Osteocyte (in vitro differentiated cells): ENCODE measurements around the gene ACTA2. TPM values are rescaled to one million over a fixed set of nuclear protein-coding genes. Genes with fewer than 3 reads are reported as not detected.
A peak's percentile ranks its signal among the peaks of the same experiment; 100 is the strongest.

Source experiments
- DNase-seq: peaks from one replicate; pipeline ENCODE4 v3.0.0; 2021; ENCODE audit warnings: mixed read lengths; ENCODE audit not compliant: unreplicated experiment; ENCODE audit errors: extremely low spot score
- H3K27ac Mint-ChIP-seq: one replicate; pipeline ENCODE4 v1.8.0; 2021; ENCODE audit warnings: mild to moderate bottlenecking, mixed read lengths; ENCODE audit not compliant: unreplicated experiment
- H3K27me3 Mint-ChIP-seq: one replicate; pipeline ENCODE4 v1.8.0; 2021; ENCODE audit warnings: mixed read lengths; ENCODE audit not compliant: unreplicated experiment
- H3K36me3 Mint-ChIP-seq: one replicate; pipeline ENCODE4 v1.8.0; 2021; ENCODE audit warnings: mixed read lengths; ENCODE audit not compliant: unreplicated experiment
- H3K4me1 Mint-ChIP-seq: one replicate; pipeline ENCODE4 v1.8.0; 2021; ENCODE audit warnings: mixed read lengths; ENCODE audit not compliant: unreplicated experiment
- H3K4me3 Mint-ChIP-seq: one replicate; pipeline ENCODE4 v1.8.0; 2021; ENCODE audit warnings: mild to moderate bottlenecking, moderate library complexity, mixed read lengths; ENCODE audit not compliant: unreplicated experiment
- H3K9me3 Mint-ChIP-seq: one replicate; pipeline ENCODE4 v1.8.0; 2021; ENCODE audit warnings: mixed read lengths; ENCODE audit not compliant: unreplicated experiment
- total RNA-seq: library from RNA; stranded (reverse); gene quantifications from 2 replicates; pipeline ENCODE4 v1.2.1, GENCODE V29; 2021
- TF ChIP-seq, protein P1 (sequence below): fragments of 200-600 bp; sonication (generic); IDR thresholded peaks from 2 replicates; pipeline ENCODE4 v1.5.0; 2021; ENCODE audit warnings: antibody characterized with exemption, mild to moderate bottlenecking, moderate library complexity

The ACTA2 gene
- total RNA-seq, 1 donor from 2014 or later: 329 TPM

DNA sequence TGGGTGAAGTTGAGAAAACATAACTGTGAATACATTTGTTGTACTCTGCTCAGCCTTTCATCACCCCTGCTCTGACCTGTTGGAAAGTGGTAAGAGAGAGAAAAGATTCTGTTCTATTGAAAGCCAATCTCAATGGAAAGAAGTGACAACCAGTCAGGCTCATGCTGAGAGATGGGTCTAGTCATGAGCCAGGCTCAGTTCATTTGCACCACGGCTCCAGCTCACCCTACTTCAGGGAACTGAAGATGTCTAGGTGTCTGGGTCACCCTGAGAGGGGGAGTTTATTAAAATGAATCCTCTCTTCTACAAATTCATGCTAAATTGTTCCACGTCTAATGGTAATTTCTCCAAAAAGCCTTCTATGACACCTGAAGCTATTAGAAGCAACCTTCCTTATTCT lies 25.9 kb upstream of the ACTA2 start:
- H3K9me3 Mint-ChIP-seq: no peaks in the 10 kb centered on the region
- H3K27ac Mint-ChIP-seq: no peak overlapping the region
- no peak for DNase-seq
- H3K4me1 Mint-ChIP-seq: peaks cover 24% of the 10 kb centered on the region
- H3K36me3 Mint-ChIP-seq: no peaks in the 10 kb centered on the region
- no peak overlapping the region for H3K4me3 Mint-ChIP-seq
- TF ChIP-seq, protein P1, sequence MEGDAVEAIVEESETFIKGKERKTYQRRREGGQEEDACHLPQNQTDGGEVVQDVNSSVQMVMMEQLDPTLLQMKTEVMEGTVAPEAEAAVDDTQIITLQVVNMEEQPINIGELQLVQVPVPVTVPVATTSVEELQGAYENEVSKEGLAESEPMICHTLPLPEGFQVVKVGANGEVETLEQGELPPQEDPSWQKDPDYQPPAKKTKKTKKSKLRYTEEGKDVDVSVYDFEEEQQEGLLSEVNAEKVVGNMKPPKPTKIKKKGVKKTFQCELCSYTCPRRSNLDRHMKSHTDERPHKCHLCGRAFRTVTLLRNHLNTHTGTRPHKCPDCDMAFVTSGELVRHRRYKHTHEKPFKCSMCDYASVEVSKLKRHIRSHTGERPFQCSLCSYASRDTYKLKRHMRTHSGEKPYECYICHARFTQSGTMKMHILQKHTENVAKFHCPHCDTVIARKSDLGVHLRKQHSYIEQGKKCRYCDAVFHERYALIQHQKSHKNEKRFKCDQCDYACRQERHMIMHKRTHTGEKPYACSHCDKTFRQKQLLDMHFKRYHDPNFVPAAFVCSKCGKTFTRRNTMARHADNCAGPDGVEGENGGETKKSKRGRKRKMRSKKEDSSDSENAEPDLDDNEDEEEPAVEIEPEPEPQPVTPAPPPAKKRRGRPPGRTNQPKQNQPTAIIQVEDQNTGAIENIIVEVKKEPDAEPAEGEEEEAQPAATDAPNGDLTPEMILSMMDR: no peak
- H3K27me3 Mint-ChIP-seq: no peaks in the 10 kb centered on the region

DNA sequence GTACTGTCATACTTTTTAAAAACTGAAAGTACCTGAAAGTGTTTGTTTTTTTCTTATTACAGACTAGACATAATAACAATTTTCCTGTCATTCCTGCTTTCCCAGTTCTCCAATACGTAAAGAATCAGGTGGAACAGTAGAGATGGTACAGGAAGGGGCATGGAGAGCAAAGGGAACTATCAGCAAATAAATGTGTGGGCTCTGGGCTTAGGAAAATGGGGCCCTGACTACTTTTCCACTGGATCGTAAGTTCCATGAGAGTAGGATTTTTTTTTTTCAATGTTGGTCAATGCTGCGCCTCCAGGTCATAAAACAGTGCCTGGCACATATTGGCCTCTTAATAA lies 22.8 kb upstream of the ACTA2 start:
- Mint-ChIP-seq H3K4me1 (peaks cover 19% of the 10 kb centered on the region), H3K27ac (peak overlapping the region; percentile 93), H3K36me3 (no peaks in the 10 kb centered on the region), H3K9me3 (no peaks in the 10 kb centered on the region), H3K4me3 (peak overlapping the region; percentile 85), H3K27me3 (no peaks in the 10 kb centered on the region)
- TF ChIP-seq, protein P1: no peak
- DNase-seq: no peak

DNA sequence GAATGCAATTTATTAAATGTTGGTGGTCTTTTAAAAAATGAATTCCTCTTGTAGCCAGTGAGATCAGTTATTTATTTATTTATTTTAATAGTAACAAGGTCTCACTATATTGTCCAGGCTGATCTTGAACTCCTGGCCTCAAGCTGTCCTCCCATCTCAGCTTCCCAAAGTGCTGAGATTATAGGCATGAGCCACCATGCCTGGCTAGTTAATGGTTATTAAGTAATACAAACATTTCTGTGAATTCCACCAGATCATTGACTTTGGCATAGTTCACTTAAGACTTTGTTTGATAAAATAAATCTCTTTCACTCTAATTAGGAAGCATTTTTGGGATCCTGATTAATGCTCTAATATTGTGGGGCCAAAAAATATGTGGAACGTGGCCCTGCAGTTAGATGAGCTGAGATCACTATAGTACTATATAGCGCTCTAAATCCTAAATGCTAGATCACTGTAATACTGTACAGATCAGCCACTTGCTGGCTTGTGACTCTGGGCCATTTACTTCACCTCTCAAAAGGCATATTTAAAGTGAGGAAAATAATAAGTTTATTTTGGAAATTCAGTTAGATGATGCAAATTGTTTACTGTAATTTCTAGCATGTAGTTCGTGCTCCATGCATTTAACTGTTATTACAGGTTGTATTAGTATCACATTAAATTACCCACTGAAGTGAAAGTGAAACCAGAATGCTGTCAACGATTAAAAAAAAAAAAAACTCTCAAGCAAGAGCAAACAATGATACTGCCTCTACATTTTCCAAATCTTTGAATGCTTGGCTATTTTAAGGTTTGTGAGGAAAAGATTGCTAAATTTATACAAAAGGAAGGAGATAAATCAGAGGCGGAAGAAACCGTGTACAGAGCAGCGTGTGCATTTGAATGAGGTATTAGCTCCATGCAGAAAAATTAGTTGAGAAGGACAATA lies 22.1 kb upstream of the ACTA2 start:
- H3K4me1 Mint-ChIP-seq: peaks cover 19% of the 10 kb centered on the region
- DNase-seq: no peak
- no peaks in the 10 kb centered on the region for H3K9me3 Mint-ChIP-seq
- H3K4me3 Mint-ChIP-seq: peak overlapping the region; percentile 85
- no peaks in the 10 kb centered on the region for H3K27me3 Mint-ChIP-seq
- TF ChIP-seq, protein P1: no peak
- peak overlapping the region; percentile 93 for H3K27ac Mint-ChIP-seq
- H3K36me3 Mint-ChIP-seq: no peaks in the 10 kb centered on the region

DNA sequence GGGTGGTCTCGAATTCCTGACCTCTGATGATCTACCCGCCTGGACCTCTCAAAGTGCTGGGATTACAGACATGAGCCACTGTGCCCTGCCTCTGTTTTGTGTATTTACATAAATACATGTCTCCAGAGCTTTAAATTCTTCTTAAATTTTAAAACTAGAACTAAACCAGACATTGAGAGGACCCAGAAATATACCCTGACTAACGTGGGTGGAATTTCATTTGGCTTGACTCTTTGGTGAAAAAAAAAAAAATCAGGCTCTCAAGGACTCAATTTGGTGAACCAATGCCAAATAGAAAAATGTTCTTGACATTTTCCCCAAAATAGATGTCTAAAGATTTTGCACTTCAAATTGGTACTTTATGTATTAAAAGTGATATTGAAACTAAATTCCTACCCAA lies 21.4 kb upstream of the ACTA2 start:
- no peaks in the 10 kb centered on the region for H3K9me3 Mint-ChIP-seq
- TF ChIP-seq, protein P1: no peak
- no peak overlapping the region for H3K27ac Mint-ChIP-seq
- no peak overlapping the region for H3K4me3 Mint-ChIP-seq
- H3K36me3 Mint-ChIP-seq: no peaks in the 10 kb centered on the region
- no peak for DNase-seq
- H3K27me3 Mint-ChIP-seq: no peaks in the 10 kb centered on the region
- H3K4me1 Mint-ChIP-seq: peaks cover 19% of the 10 kb centered on the region

DNA sequence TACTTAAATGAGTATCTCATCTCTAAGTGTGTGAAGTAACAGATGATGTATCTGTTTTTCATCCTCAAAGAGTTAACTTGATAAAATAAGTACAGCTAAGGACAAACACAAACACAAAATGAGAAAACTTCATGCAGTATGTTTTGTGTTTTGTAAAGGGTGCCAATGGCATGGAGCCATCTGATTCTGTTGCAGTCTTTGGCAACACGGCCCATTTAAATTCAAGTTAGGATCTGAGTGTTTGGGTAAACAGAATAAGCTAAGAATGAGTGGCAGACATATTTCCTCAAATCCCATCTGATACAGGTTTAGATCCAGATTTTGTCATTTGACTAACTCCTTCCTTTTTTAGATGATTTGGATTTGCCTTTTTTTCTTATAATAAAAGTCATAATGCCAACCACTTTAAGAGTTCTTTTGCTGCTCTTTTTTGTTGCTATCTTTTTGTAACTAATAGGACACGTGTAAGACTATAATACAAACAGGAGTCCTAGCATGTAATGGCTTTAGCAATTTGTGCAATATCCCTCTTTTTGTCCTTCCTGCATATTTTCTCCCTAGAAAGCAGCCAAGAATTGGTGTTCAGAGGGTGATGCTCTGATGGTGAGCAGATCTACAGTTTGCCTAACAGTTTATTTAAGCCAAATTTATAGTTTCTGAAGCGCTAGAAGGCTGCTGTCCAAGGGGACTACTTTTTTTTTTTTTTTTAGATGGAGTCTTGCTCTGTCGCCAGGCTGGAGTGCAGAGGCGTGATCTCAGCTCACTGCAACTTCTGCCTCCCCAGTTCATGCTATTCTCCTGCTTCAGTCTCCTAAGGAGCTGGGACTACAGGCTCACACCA lies 18.9 kb upstream of the ACTA2 start:
- H3K27me3 Mint-ChIP-seq: no peaks in the 10 kb centered on the region
- H3K4me3 Mint-ChIP-seq: no peak overlapping the region
- TF ChIP-seq, protein P1: no peak
- no peaks in the 10 kb centered on the region for H3K36me3 Mint-ChIP-seq
- H3K27ac Mint-ChIP-seq: no peak overlapping the region
- no peaks in the 10 kb centered on the region for H3K9me3 Mint-ChIP-seq
- peaks cover 32% of the 10 kb centered on the region for H3K4me1 Mint-ChIP-seq
- DNase-seq: no peak
